Heart right ventricle (tissue), 16 donors: ENCODE measurements around the gene ACSM6. TPM values are rescaled to one million over a fixed set of nuclear protein-coding genes. Genes with fewer than 3 reads are reported as not detected.
A peak's percentile ranks its signal among the peaks of the same experiment; 100 is the strongest.

ENCODE experiments used
- ATAC-seq, 8 donors: fragments of 200-7000 bp; cut with Tn5 transposase; one replicate each; pipeline ENCODE4 v1.9.1; 2020; ENCODE audit warnings: mild to moderate bottlenecking in 8 of 8, moderate library complexity in 8 of 8, moderate number of reproducible peaks in 1 of 8
- DNase-seq, 2 donors: peaks; one replicate each; pipeline ENCODE4 v3.0.0-alpha.2; 2020
- H3K27ac ChIP-seq, 10 donors: fragments of 200-600 bp; sonication (generic) in 2 of 10; one replicate each; pipeline versions ENCODE4 v1.5.0 to v1.8.0; 2020 to 2022; ENCODE audit warnings: mild to moderate bottlenecking in 3 of 10
- H3K27me3 ChIP-seq, 7 donors: fragments of 200-600 bp; one replicate each; pipeline ENCODE4 v1.8.0; 2021 to 2022; ENCODE audit warnings: mild to moderate bottlenecking in 2 of 7
- H3K36me3 ChIP-seq, 9 donors: fragments of 200-600 bp; sonication (generic) in 1 of 9; one replicate each; pipeline versions ENCODE4 v1.5.0 to v1.8.0; 2020 to 2022; ENCODE audit warnings: mild to moderate bottlenecking in 2 of 9
- H3K4me1 ChIP-seq, 9 donors: fragments of 200-600 bp; sonication (generic) in 1 of 9; one replicate each; pipeline versions ENCODE4 v1.5.0 to v1.8.0; 2020 to 2022; ENCODE audit warnings: mild to moderate bottlenecking in 4 of 9
- H3K4me3 ChIP-seq, 10 donors: fragments of 200-600 bp; sonication (generic) in 2 of 10; one replicate each; pipeline versions ENCODE4 v1.5.0 to v1.8.0; 2020 to 2022; ENCODE audit warnings: mild to moderate bottlenecking in 7 of 10, moderate library complexity in 2 of 10
- H3K9me3 ChIP-seq, 11 donors: fragments of 200-600 bp in 10 of 11; sonication (generic) in 2 of 11; one replicate each; pipeline versions ENCODE4 v1.5.0 to v1.8.0; 2013 to 2022; ENCODE audit warnings: mild to moderate bottlenecking in 2 of 11, control low read depth in 1 of 11, moderate library complexity in 1 of 11
- CTCF ChIP-seq, 9 donors: fragments of 200-600 bp; sonication (generic) in 2 of 9; IDR thresholded peaks; one replicate each; pipeline versions ENCODE4 v1.5.0 to v1.8.0; 2021 to 2022; ENCODE audit warnings: antibody characterized with exemption in 9 of 9, mild to moderate bottlenecking in 5 of 9, moderate library complexity in 1 of 9
- WGBS, 2 donors: extraction: QIAGEN DNeasy Blood & Tissue Kit; methylation state at CpG; one replicate each; pipeline ENCODE4 v1.1.7; 2013; ENCODE audit warnings: inconsistent platforms in 1 of 2; 5-methylcytosine and 5-hydroxymethylcytosine counted together
- intact Hi-C, 10 donors: fragments of 100-400 bp; cut with DNase I; formaldehyde crosslinking; loops; one replicate each; pipeline versions ENCODE4 v1.11.1 to v1.14.2; 2022
- polyA plus RNA-seq, 2 donors: library from polyadenylated mRNA; stranded (reverse); fragments of 200-250 nt; gene quantifications; one replicate each; pipeline ENCODE4 v1.2.3, GENCODE V29; 2013
- total RNA-seq, 10 donors: library from RNA; stranded (reverse); fragmentation: NEBNext Ultra II Directional in 3 of 10; extraction: Animal tissue kit (Norgen Biotek cat#: 25700) in 3 of 10; gene quantifications; one replicate each; pipeline versions ENCODE4 v1.2.1 to v1.2.4, GENCODE V29; 2021 to 2023
- donor health status: Arrhythmogenic right ventricular cardiomyopathy.
- donor health status: ischemic (EF 13 %, LVEDD 7.1; RV severe dilation, severe dysfunction).
- donor health status: healthy with polysubstance abuse.
- donor health status: DM: no; HTN: yes; CAD: no.
- donor health status: DM: no; HTN: no; CAD: no.
- donor health status: ischemic (EF 25% LVEDD 6.9; RV normal size, moderate dysfunction).
- donor health status: ischemic (EF 25% LVEDD 5.7; RV mildly dilated, moderate dysfunction).
- donor health status: healthy.
- donor health status: DM: yes; HTN: yes; CAD: no.
- donor health status: Ischemic cardiomyopathy.
- donor health status: ischemic (EF 35%, LVEDD 5.7; RV mildly dilated, moderate dysfunction).
- donor health status: nonischemic (EF 11% LVEDD 7.7; RV severe dilation, severe dysfunction).
- donor health status: DM: yes; HTN: yes; CAD: no.
- donor health status: PGD.
- donor health status: ischemic (EF 29% LVEDD 5.4; RV normal size, mild dysfunction).
- donor health status: nonischemic (EF 23%, LVEDD 6.1; RV moderate dilation, normal function).

Gene ACSM6
- total and polyA plus RNA-seq, 12 donors: not detected

GRCh38 chr10:95253007-95253406 is 59.0 kb downstream of the ACSM6 start:
- intact Hi-C loops: loop anchor here in 1 of 10 donors (5.0 kb wide), 1 partner anchor 34 kb away; no protein-coding TSS in a partner anchor
- TF ChIP-seq CTCF (IDR thresholded peaks at IDR 0.05): no peak
- 67 to 78% methylated on average over 2 of the region's 2 CpGs for WGBS, 2 donors
- DNase-seq: no peak
- Histone ChIP-seq H3K4me1 (peaks cover 0 to 60% (median 49%) of the 10 kb centered on the region in 9 donors), H3K27me3 (no peaks in the 10 kb centered on the region), H3K9me3 (peaks cover 0 to 9% (median 4%) of the 10 kb centered on the region in 11 donors), H3K27ac (peak overlapping the region in 4 of 10 donors; percentile 26 to 59 (median 38)), H3K4me3 (no peak overlapping the region), H3K36me3 (peaks cover 0 to 56% (median 17%) of the 10 kb centered on the region in 9 donors)
- ATAC-seq: no peak

GRCh38 chr10:95253686-95254085 is 59.6 kb downstream of the ACSM6 start:
- ATAC-seq (no peak), DNase-seq (no peak)
- H3K27ac ChIP-seq: peak overlapping the region in 3 of 10 donors; percentile 26 to 59 (median 39)
- intact Hi-C loops: loop anchor here in 1 of 10 donors (5.0 kb wide), 1 partner anchor 34 kb away; no protein-coding TSS in a partner anchor
- no peak for TF ChIP-seq CTCF (IDR thresholded peaks at IDR 0.05)
- no peaks in the 10 kb centered on the region for H3K27me3 ChIP-seq
- 87 to 91% methylated on average over 2 of the region's 2 CpGs for WGBS, 2 donors
- peaks cover 0 to 56% (median 23%) of the 10 kb centered on the region in 9 donors for H3K36me3 ChIP-seq
- H3K4me3 ChIP-seq: no peak overlapping the region
- peaks cover 0 to 9% (median 4%) of the 10 kb centered on the region in 11 donors for H3K9me3 ChIP-seq
- H3K4me1 ChIP-seq: peaks cover 0 to 53% (median 43%) of the 10 kb centered on the region in 9 donors

GRCh38 chr10:95254629-95255028 is 60.6 kb downstream of the ACSM6 start:
- Histone ChIP-seq H3K4me1 (peaks cover 0 to 44% (median 33%) of the 10 kb centered on the region in 9 donors), H3K9me3 (peaks cover 0 to 9% (median 4%) of the 10 kb centered on the region in 11 donors), H3K27me3 (no peaks in the 10 kb centered on the region), H3K4me3 (no peak overlapping the region), H3K36me3 (peaks cover 0 to 60% (median 33%) of the 10 kb centered on the region in 9 donors), H3K27ac (peak overlapping the region in 5 of 10 donors; percentile 5 to 59 (median 25))
- intact Hi-C loops: loop anchor here in 1 of 10 donors (5.0 kb wide), 1 partner anchor 33 kb away; no protein-coding TSS in a partner anchor
- TF ChIP-seq CTCF (IDR thresholded peaks at IDR 0.05): no peak
- DNase-seq: no peak
- ATAC-seq: no peak
- WGBS, 2 donors: 78 to 90% methylated on average over 3 of the region's 3 CpGs

GRCh38 chr10:95256268-95256667 is 62.2 kb downstream of the ACSM6 start:
- no peak for TF ChIP-seq CTCF (IDR thresholded peaks at IDR 0.05)
- Histone ChIP-seq H3K4me1 (peaks cover 6 to 44% (median 32%) of the 10 kb centered on the region in 9 donors), H3K27ac (no peak overlapping the region), H3K36me3 (peaks cover 0 to 71% (median 42%) of the 10 kb centered on the region in 9 donors), H3K9me3 (peaks cover 0 to 9% (median 4%) of the 10 kb centered on the region in 11 donors), H3K4me3 (no peak overlapping the region), H3K27me3 (no peaks in the 10 kb centered on the region)
- intact Hi-C loops: no loop called here
- DNase-seq (no peak), ATAC-seq (no peak)
- WGBS, 2 donors: 95 to 97% methylated on average over 1 of the region's 1 CpG
